Endothelial cell of umbilical vein (primary cell): ENCODE data around the gene PRR19. TPM values are rescaled to one million over a fixed set of nuclear protein-coding genes. Genes with fewer than 3 reads are reported as not detected.

Experiments used
- BruUV-seq: library from RNA; stranded (reverse); fragments of 400-500 nt; replicated peaks from 2 replicates; lab custom pipeline; 2021; lab: Mats Ljungman, UMichigan
- CTCF ChIA-PET: fragments of 300-600, 350-600 bp; sonication (Branson Sonifier 250); formaldehyde crosslinking; loops from one replicate; lab custom pipeline; 2021; ENCODE audit warnings: antibody characterized with exemption, inconsistent platforms; lab: Charles Lee
- POLR2A ChIA-PET: fragments of 300-600, 350-600 bp; sonication (Branson Sonifier 250); formaldehyde crosslinking; loops from one replicate; lab custom pipeline; 2021; ENCODE audit warnings: antibody characterized with exemption, inconsistent platforms; lab: Charles Lee
- DNase-seq: peaks from one replicate; pipeline ENCODE4 v3.0.0-alpha.2; 2011; ENCODE audit warnings: low read depth, low spot score
- FAIRE-seq: peaks from 2 replicates; lab custom pipeline; 2011; peaks lifted over from hg19 to GRCh38; lab: Jason Lieb, UNC
- H2AFZ ChIP-seq: 2 replicates; pipeline ENCODE4 v1.6.0; 2012; ENCODE audit warnings: low read depth, low read length, control low read depth, inconsistent platforms
- H3K27ac ChIP-seq: 2 replicates; pipeline ENCODE4 v1.5.1; 2011; ENCODE audit warnings: low read depth, mild to moderate bottlenecking, control low read depth, low read length, moderate library complexity; ENCODE audit not compliant: insufficient read depth
- H3K27me3 ChIP-seq, 2 experiments: 2 replicates each; pipeline versions ENCODE4 v1.6.0 to v1.6.1; 2011; ENCODE audit warnings: low read length in 2 of 2, mixed read lengths in 1 of 2; ENCODE audit not compliant: control insufficient read depth in 2 of 2, insufficient read depth in 2 of 2
- H3K36me3 ChIP-seq, 2 experiments: 2 replicates in 1 of 2; 3 replicates in 1 of 2; pipeline ENCODE4 v1.5.1; 2011; ENCODE audit warnings: low read length in 2 of 2, mild to moderate bottlenecking in 1 of 2, moderate library complexity in 1 of 2; ENCODE audit not compliant: control insufficient read depth in 2 of 2, insufficient read depth in 2 of 2; ENCODE audit errors: extremely low read depth in 1 of 2
- H3K4me1 ChIP-seq: 3 replicates; pipeline ENCODE4 v1.5.1; 2011; ENCODE audit warnings: mild to moderate bottlenecking, low read length; ENCODE audit not compliant: control insufficient read depth, insufficient read depth; ENCODE audit errors: extremely low read depth
- H3K4me2 ChIP-seq: 2 replicates; pipeline ENCODE4 v1.6.1; 2011; ENCODE audit warnings: low read length, control low read depth, mixed read lengths; ENCODE audit not compliant: insufficient read depth
- H3K4me3 ChIP-seq, 3 experiments: fragments of 200-600 bp in 1 of 3; sonication (generic), shearing (Covaris generic) in 1 of 3; replicated peaks in 1 of 3; 2 replicates each; pipeline ENCODE4 v1.5.1; 2011 to 2016; ENCODE audit warnings: control low read depth in 3 of 3, low read length in 3 of 3, mild to moderate bottlenecking in 2 of 3, inconsistent platforms in 1 of 3, low read depth in 1 of 3, moderate library complexity in 1 of 3; ENCODE audit not compliant: insufficient read depth in 1 of 3
- H3K79me2 ChIP-seq: 2 replicates; pipeline ENCODE4 v1.6.0; 2012; ENCODE audit warnings: low read length, inconsistent platforms; ENCODE audit not compliant: control insufficient read depth, insufficient read depth
- H3K9ac ChIP-seq: replicated peaks from 2 replicates; pipeline ENCODE3; 2011; ENCODE audit warnings: low read length, control low read depth; ENCODE audit not compliant: insufficient read depth; ENCODE audit errors: extremely low read depth
- H3K9me1 ChIP-seq: replicated peaks from 3 replicates; pipeline ENCODE4 v1.6.0; 2011; ENCODE audit warnings: mild to moderate bottlenecking, low read length; ENCODE audit not compliant: control insufficient read depth, insufficient read depth; ENCODE audit errors: extremely low read depth
- H3K9me3 ChIP-seq: replicated peaks from 2 replicates; pipeline ENCODE4 v1.5.1; 2012; ENCODE audit warnings: low read length, inconsistent platforms; ENCODE audit not compliant: control insufficient read depth, insufficient read depth
- H4K20me1 ChIP-seq: replicated peaks from 2 replicates; pipeline ENCODE3; 2011; ENCODE audit warnings: mild to moderate bottlenecking, low read length; ENCODE audit not compliant: control insufficient read depth, insufficient read depth; ENCODE audit errors: extremely low read depth
- MYC ChIP-seq: IDR thresholded peaks from one replicate; pipeline ENCODE4 v1.6.1; 2011; ENCODE audit warnings: mild to moderate bottlenecking, low read depth, low read length
- POLR2A ChIP-seq: IDR thresholded peaks from 2 replicates; pipeline ENCODE4 v1.6.1; 2012; ENCODE audit warnings: low read depth, mild to moderate bottlenecking, control low read depth, low read length
- dilution Hi-C: fragments of 300-500 bp; cut with MboI; formaldehyde crosslinking; loops from one replicate; pipeline ENCODE4 v1.15.0; 2019; ENCODE audit warnings: low sequenced_read_pairs; ENCODE audit not compliant: extremely low pct_ligation_motif_present
- intact Hi-C: fragments of 100-400 bp; cut with micrococcal nuclease; formaldehyde crosslinking; loops from one replicate; pipeline ENCODE4 v1.10.0; 2022
- polyA plus RNA-seq, 4 experiments: library from polyadenylated mRNA; depleted of rRNA in 3 of 4; stranded (reverse) in 3 of 4; unstranded in 1 of 4; fragments of >200 nt; gene quantifications; 2 replicates each; pipeline versions ENCODE4 v1.2.1 to v1.2.3, GENCODE V29; 2011 to 2012; ENCODE audit warnings: missing spikeins in 1 of 4
- total RNA-seq: library from RNA; stranded (reverse); gene quantifications from 2 replicates; pipeline ENCODE4 v1.2.3, GENCODE V29; 2021
- TF ChIP-seq, protein P1 (sequence below), 2 donors: IDR thresholded peaks; 1 replicate in 1 of 2; 2 replicates in 1 of 2; pipeline ENCODE4 v1.5.1; 2011; ENCODE audit warnings: low read length in 2 of 2, mild to moderate bottlenecking in 2 of 2, moderate library complexity in 2 of 2, control low read depth in 1 of 2, inconsistent platforms in 1 of 2, low read depth in 1 of 2; ENCODE audit not compliant: insufficient read depth in 1 of 2; ENCODE audit errors: extremely low read depth in 1 of 2

The PRR19 gene
- total and polyA plus RNA-seq, 2 donors (not counting 3 experiments of a cell fraction or from before 2014, with no cell fraction given) = 1.0 to 1.4 TPM

- TSS peak; percentile 34 for BruUV-seq
- TF ChIP-seq POLR2A (no peak), MYC (no peak)
- TF ChIP-seq, protein P1, sequence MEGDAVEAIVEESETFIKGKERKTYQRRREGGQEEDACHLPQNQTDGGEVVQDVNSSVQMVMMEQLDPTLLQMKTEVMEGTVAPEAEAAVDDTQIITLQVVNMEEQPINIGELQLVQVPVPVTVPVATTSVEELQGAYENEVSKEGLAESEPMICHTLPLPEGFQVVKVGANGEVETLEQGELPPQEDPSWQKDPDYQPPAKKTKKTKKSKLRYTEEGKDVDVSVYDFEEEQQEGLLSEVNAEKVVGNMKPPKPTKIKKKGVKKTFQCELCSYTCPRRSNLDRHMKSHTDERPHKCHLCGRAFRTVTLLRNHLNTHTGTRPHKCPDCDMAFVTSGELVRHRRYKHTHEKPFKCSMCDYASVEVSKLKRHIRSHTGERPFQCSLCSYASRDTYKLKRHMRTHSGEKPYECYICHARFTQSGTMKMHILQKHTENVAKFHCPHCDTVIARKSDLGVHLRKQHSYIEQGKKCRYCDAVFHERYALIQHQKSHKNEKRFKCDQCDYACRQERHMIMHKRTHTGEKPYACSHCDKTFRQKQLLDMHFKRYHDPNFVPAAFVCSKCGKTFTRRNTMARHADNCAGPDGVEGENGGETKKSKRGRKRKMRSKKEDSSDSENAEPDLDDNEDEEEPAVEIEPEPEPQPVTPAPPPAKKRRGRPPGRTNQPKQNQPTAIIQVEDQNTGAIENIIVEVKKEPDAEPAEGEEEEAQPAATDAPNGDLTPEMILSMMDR (IDR thresholded peaks at IDR 0.05; ENCODE audit: extremely low read depth in 1 of 2, insufficient read depth in 1 of 2, low read depth in 1 of 2, low read length in 2 of 2) = no peak
These were observed 49.3 kb upstream of the PRR19 start for GRCh38 chr19:42252365-42253244.

More at GRCh38 chr19:42252365-42253244, 49.3 kb upstream of the PRR19 start:
- dilution Hi-C loops = no loop called here
- Histone ChIP-seq H3K79me2 (peaks cover 53% of the 10 kb centered on the region), H3K4me2 (peak overlapping the region; percentile 57), H3K27ac (peak overlapping the region; percentile 64), H3K9ac (peak overlapping the region; percentile 60), H3K4me3 (peak overlapping the region; percentile 63 to 94 (median 71)), H2AFZ (no peak overlapping the region), H3K4me1 (peaks cover 34% of the 10 kb centered on the region), H3K36me3 (peaks cover 7 to 22% of the 10 kb centered on the region in 2 experiments), H3K27me3 (no peaks in the 10 kb centered on the region), H3K9me3 (no peaks in the 10 kb centered on the region), H4K20me1 (no peaks in the 10 kb centered on the region), H3K9me1 (no peaks in the 10 kb centered on the region)
- intact Hi-C loops = loop anchor here (1.0 kb wide), 1 partner anchor 8 kb away; no protein-coding TSS in a partner anchor
- CTCF ChIA-PET = interaction anchor here (1.9 to 11.8 kb wide), 3 partner anchors 27 to 44 kb away, joined by 5 to 365 read pairs (median 6); no protein-coding TSS in a partner anchor
- FAIRE-seq (peak; percentile 35), DNase-seq (no peak)
- POLR2A ChIA-PET = no interaction called here
